GM19328 (cell line): Measurements from ENCODE around the gene ADGRV1.
A peak's percentile ranks its signal among the peaks of the same experiment; 100 is the strongest.

Experiments used
- ATAC-seq: cut with Tn5 transposase; IDR thresholded peaks from one replicate; pipeline ENCODE4 v1.9.1; 2021; ENCODE audit warnings: mild to moderate bottlenecking, moderate library complexity; ENCODE audit not compliant: unreplicated experiment

The ADGRV1 gene

GRCh38 chr5:91091471-91092234 lies 533.1 kb downstream of the ADGRV1 start:
- ATAC-seq, result no peak

GRCh38 chr5:91092859-91093783 lies 534.5 kb downstream of the ADGRV1 start:
- ATAC-seq, result no peak

- ATAC-seq, result no peak
Measured at GRCh38 chr5:91095313-91095712, 536.7 kb downstream of the ADGRV1 start.

- no peak for ATAC-seq
Measured at GRCh38 chr5:91095786-91096385, 537.3 kb downstream of the ADGRV1 start.

- no peak for ATAC-seq
Measured at GRCh38 chr5:91098541-91098940, 539.9 kb downstream of the ADGRV1 start.

- peak; percentile 98 for ATAC-seq
Measured at GRCh38 chr5:91101600-91102379, 543.2 kb downstream of the ADGRV1 start.

GRCh38 chr5:91103353-91104061 lies 544.9 kb downstream of the ADGRV1 start:
- no peak for ATAC-seq

- ATAC-seq, result no peak
Measured at GRCh38 chr5:91104062-91104448, 545.5 kb downstream of the ADGRV1 start.

GRCh38 chr5:91106842-91107511 lies 548.4 kb downstream of the ADGRV1 start:
- no peak for ATAC-seq

GRCh38 chr5:91109634-91110033 lies 551.0 kb downstream of the ADGRV1 start:
- no peak for ATAC-seq

GRCh38 chr5:91110686-91111085 lies 552.1 kb downstream of the ADGRV1 start:
- ATAC-seq, result no peak

GRCh38 chr5:91111473-91112238 lies 553.1 kb downstream of the ADGRV1 start:
- no peak for ATAC-seq

- no peak for ATAC-seq
Measured at GRCh38 chr5:91114658-91115057, 556.1 kb downstream of the ADGRV1 start.

GRCh38 chr5:91118354-91118753 lies 559.8 kb downstream of the ADGRV1 start:
- no peak for ATAC-seq

GRCh38 chr5:91118796-91119195 lies 560.2 kb downstream of the ADGRV1 start:
- ATAC-seq, result no peak

- ATAC-seq, result no peak
Measured at GRCh38 chr5:91119217-91119616, 560.6 kb downstream of the ADGRV1 start.

GRCh38 chr5:91119981-91120850 lies 561.6 kb downstream of the ADGRV1 start:
- ATAC-seq, result no peak
